GM18951 (cell line): Measurements from ENCODE around the gene PID1.

Experiments
- POLR2A ChIP-seq: IDR thresholded peaks from 4 replicates; pipeline ENCODE4 v1.6.1; 2011; ENCODE audit warnings: mild to moderate bottlenecking; ENCODE audit not compliant: insufficient read length, insufficient read depth; ENCODE audit errors: extremely low read depth
- in situ Hi-C: fragments of 300-500 bp; cut with MboI; formaldehyde crosslinking; loops from one replicate; pipeline ENCODE4 v1.12.0; 2022; ENCODE audit warnings: low sequenced_read_pairs, mixed read lengths, inconsistent platforms; ENCODE audit not compliant: unreplicated experiment

The PID1 gene

DNA sequence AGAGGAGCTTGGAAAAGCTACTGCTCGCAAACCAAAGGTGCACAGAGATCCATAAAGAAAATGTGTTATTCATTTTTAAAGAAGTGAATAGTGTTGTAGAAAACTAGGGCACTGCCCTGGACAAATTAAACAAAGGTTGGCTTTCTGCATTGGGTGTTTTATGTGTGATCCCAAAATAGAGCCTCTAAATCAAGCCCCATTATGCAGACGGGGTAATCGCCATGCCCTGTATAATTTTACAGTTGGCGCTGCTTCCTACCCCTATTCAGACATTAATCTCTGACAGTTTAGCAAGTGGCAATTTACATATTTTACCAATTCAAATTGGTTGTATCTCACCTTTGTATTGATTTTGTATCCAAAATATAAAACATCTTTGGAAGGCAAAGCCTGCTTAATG, 109.1 kb downstream of the PID1 start:
- in situ Hi-C loops: no loop called here
- TF ChIP-seq POLR2A: no peak

- TF ChIP-seq POLR2A: no peak
- in situ Hi-C loops: no loop called here
These were observed 110.1 kb downstream of the PID1 start for GRCh38 chr2:229160984-229161383.

DNA sequence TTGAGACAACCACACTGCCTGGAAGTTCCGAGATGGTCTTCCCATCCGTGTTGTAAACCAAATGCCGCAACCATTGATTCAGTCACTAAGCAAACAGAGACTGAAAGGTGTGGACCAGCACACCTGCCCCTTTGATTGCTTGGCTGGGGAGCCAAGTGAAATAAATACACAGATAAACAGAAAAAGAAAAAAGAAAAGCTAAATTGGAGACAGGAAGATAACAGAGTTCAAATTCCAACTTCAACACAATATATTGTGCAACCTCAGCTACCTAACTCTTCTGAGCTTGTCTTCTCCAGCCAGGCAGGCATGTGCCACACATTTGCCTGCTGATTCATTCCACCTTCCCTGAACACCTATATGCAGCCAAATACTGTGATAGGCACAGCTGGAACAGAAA, 110.9 kb downstream of the PID1 start:
- TF ChIP-seq POLR2A: no peak
- in situ Hi-C loops: no loop called here

DNA sequence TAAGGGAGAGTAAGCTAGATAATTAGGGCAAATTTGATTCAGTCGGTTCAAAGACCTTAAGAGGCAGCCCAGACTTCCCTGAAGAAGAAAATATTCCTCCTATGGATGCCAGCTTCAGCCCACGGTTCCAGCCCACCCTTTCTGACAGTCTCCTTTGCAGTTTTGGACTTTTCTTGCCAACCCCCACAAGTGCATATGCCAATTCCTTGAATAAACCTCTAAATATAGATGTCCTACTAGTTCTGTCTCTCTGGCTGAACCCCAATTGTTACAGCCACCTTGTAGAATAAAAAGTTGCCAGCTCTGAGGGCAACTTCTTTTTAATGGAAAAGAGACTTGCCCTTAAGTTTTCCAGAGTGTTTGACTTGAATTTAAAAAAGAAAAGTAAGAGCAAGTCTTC, 111.7 kb downstream of the PID1 start:
- TF ChIP-seq POLR2A: no peak
- in situ Hi-C loops: no loop called here

DNA sequence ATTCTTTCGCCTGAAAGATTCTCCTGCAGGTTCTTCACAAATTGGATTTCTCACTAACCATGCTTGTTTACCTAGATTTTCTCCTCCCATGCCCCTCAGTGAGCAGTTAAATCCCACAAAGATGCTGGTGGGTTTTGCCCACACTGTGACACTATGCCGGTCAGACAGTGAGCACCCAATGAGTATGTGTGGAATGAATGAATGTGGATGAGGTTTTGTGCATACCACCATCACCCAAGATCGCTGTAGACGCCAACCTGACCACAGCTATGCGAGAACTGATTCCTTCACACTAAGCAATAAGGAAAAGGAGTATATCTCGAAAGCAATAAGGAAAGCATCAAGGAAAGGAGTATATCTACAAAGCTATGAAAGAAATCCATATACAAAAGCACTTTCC, 116.7 kb downstream of the PID1 start:
- TF ChIP-seq POLR2A: no peak
- in situ Hi-C loops: no loop called here

GRCh38 chr2:229153951-229154350, 117.1 kb downstream of the PID1 start:
- in situ Hi-C loops: no loop called here
- no peak for TF ChIP-seq POLR2A

DNA sequence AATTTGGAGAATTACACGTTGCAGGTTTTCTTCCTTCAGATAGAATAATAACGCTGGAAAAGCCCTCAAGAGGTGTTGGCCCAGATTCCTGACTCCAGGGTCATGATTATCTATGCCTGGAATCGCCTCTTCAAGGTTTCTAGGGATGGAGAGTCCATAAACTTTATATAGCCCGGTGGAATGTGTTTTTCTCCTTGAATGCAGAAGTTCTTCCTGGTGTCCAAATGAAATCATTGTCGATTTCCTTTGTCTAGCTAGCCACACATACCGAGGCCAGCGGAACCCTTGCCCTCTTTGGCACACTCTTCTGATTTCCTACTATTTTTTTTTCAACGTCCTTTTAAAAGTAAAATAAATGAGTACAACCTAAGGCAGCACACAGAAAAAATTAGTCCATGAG, 117.8 kb downstream of the PID1 start:
- in situ Hi-C loops: no loop called here

GRCh38 chr2:229152674-229153073, 118.4 kb downstream of the PID1 start:
- in situ Hi-C loops: no loop called here
- TF ChIP-seq POLR2A: no peak

More for the DNA sequence above, 117.8 kb downstream of the PID1 start:
- TF ChIP-seq POLR2A: no peak

GRCh38 chr2:229150317-229150716, 120.8 kb downstream of the PID1 start:
- in situ Hi-C loops: no loop called here
- TF ChIP-seq POLR2A: no peak

- in situ Hi-C loops: no loop called here
- TF ChIP-seq POLR2A: no peak
These were observed 129.6 kb downstream of the PID1 start for GRCh38 chr2:229141424-229142025.

DNA sequence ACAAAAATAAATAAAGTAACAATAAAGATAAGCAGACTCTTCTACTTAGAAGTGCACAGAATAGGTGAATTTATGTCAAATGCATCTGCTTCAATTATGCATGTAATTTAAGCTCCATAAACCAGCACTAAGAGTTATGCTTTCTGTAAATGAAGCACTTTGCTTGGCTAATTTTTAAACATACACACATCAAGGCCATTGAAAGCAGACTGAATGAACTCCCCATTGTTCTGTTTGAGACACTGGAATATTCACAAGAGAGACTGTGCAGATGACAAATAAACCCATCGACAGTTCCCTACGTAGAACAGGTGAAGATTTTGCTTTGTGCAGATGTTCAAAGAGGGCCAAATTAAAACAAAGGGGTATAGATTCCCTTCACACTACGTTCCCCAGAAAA, 133.4 kb downstream of the PID1 start:
- no peak for TF ChIP-seq POLR2A
- in situ Hi-C loops: no loop called here

- in situ Hi-C loops: no loop called here
These were observed 134.0 kb downstream of the PID1 start for GRCh38 chr2:229137066-229137465.

GRCh38 chr2:229133155-229133772, 137.8 kb downstream of the PID1 start:
- no peak for TF ChIP-seq POLR2A
- in situ Hi-C loops: no loop called here

More at GRCh38 chr2:229137066-229137465, 134.0 kb downstream of the PID1 start:
- TF ChIP-seq POLR2A: no peak

DNA sequence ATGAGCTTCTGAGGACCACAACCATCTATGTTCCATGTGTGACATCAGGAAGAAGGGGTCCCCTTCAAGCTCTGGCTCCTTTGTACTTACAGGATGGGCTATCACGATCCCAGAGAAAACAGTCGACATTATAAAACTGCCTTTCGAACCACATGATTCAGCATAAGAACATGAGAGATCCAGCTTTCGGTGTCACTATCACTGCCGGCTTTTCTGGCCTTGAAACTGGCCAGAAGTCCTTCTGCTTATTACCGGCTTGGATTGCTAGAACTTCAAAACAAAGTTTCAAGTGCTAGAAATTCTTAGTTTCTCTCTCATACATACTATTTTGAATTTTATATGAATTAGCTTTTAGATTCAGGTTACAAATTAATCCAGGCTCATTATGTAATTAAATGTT, 138.9 kb downstream of the PID1 start:
- TF ChIP-seq POLR2A: no peak
- in situ Hi-C loops: no loop called here
